Mesendoderm (in vitro differentiated cells): Measurements from ENCODE around the gene ADGRL1.
A peak's percentile ranks its signal among the peaks of the same experiment; 100 is the strongest.

Experiments used
- DNase-seq: peaks from one replicate; pipeline ENCODE4 v3.0.0; 2013
- H2AK5ac ChIP-seq: 2 replicates; pipeline ENCODE4 v1.6.1; 2013; ENCODE audit warnings: low read length, inconsistent platforms
- H2BK120ac ChIP-seq: 2 replicates; pipeline ENCODE4 v1.6.1; 2013; ENCODE audit warnings: low read depth, mild to moderate bottlenecking, low read length, moderate library complexity, mixed read lengths
- H2BK15ac ChIP-seq: replicated peaks from 2 replicates; pipeline ENCODE4 v1.6.1; 2013; ENCODE audit warnings: low read depth, mild to moderate bottlenecking, moderate library complexity
- H2BK5ac ChIP-seq: 2 replicates; pipeline ENCODE4 v1.6.1; 2013; ENCODE audit warnings: low read length, inconsistent platforms
- H3K18ac ChIP-seq: 2 replicates; pipeline ENCODE4 v1.6.1; 2013; ENCODE audit warnings: mild to moderate bottlenecking, low read length, mixed read lengths
- H3K23ac ChIP-seq: one replicate; pipeline ENCODE4 v1.6.1; 2013; ENCODE audit warnings: low read length
- H3K27ac ChIP-seq: 2 replicates; pipeline ENCODE4 v1.5.1; 2013; ENCODE audit warnings: low read depth, mild to moderate bottlenecking, inconsistent platforms, low read length, moderate library complexity
- H3K27me3 ChIP-seq: 2 replicates; pipeline ENCODE4 v1.6.1; 2013; ENCODE audit warnings: low read length, control low read depth, mild to moderate bottlenecking, inconsistent platforms; ENCODE audit not compliant: insufficient read depth, poor library complexity
- H3K36me3 ChIP-seq: 2 replicates; pipeline ENCODE4 v1.6.1; 2013; ENCODE audit warnings: low read length, inconsistent platforms; ENCODE audit not compliant: control insufficient read depth, insufficient read depth
- H3K4ac ChIP-seq: one replicate; pipeline ENCODE4 v1.6.1; 2013; ENCODE audit warnings: low read depth, mild to moderate bottlenecking, low read length, moderate library complexity
- H3K4me1 ChIP-seq: 2 replicates; pipeline ENCODE4 v1.6.1; 2013; ENCODE audit warnings: low read depth, low read length, inconsistent platforms; ENCODE audit not compliant: control insufficient read depth
- H3K4me2 ChIP-seq: 2 replicates; pipeline ENCODE4 v1.6.1; 2013; ENCODE audit warnings: low read length
- H3K4me3 ChIP-seq: 2 replicates; pipeline ENCODE4 v1.5.1; 2013; ENCODE audit warnings: mild to moderate bottlenecking, low read length
- H3K56ac ChIP-seq: one replicate; pipeline ENCODE4 v1.6.1; 2013; ENCODE audit warnings: low read length
- H3K79me1 ChIP-seq: 2 replicates; pipeline ENCODE4 v1.6.1; 2013; ENCODE audit warnings: low read length, inconsistent platforms
- H3K79me2 ChIP-seq: 2 replicates; pipeline ENCODE4 v1.6.1; 2013; ENCODE audit warnings: mild to moderate bottlenecking, low read length; ENCODE audit not compliant: control insufficient read depth, insufficient read depth
- H3K9ac ChIP-seq: 2 replicates; pipeline ENCODE4 v1.6.1; 2013; ENCODE audit warnings: low read length, inconsistent platforms
- H4K5ac ChIP-seq: one replicate; pipeline ENCODE4 v1.6.1; 2013; ENCODE audit warnings: low read length
- H4K8ac ChIP-seq: one replicate; pipeline ENCODE4 v1.6.1; 2013; ENCODE audit warnings: low read depth, mild to moderate bottlenecking, control low read depth, low read length, moderate library complexity
- WGBS: extraction: QIAGEN DNeasy Blood & Tissue Kit; methylation state at CpG from one replicate; pipeline ENCODE4 v1.1.7; 2013; ENCODE audit warnings: low lambda C conversion rate, missing lambda C conversion rate; ENCODE audit not compliant: insufficient coverage; ENCODE audit errors: extremely low coverage; 5-methylcytosine and 5-hydroxymethylcytosine counted together

ADGRL1 gene

DNA sequence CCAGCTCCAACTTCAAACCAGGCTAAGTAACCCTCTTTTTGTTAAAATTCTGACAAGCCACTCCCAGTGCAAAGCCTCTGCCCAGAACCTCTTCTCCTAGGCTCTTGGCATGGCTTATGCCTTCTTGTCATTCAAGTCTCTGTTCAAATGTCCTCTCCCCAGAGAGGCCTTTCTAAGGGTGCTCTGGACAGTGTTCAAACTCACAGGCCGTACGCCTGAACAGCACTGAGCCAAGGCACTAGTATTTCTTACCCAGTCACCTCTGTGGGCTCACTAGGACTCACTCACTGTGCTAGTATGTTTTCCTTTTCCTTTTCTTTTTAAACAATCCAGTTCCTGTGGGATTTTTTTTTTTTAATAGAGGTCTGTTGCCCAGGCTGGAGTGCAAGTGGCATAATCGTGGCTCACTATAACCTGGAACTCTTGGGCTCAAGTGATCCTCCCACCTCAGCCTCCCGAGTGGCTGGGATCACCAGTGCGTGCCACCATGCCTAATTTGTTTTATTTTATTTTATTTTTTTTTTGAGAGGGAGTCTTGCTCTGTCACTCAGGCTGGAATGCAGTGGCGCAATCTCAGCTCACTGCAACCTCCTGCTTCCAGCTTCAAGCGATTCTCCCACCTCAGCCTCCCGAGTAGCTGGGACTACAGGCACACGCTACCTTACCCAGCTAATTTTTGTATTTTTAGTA is 67.2 kb downstream of the ADGRL1 start:
- Histone ChIP-seq H4K8ac (no peak overlapping the region), H4K5ac (no peak overlapping the region), H3K27me3 (no peaks in the 10 kb centered on the region), H3K23ac (no peak overlapping the region), H3K79me2 (peaks cover 9% of the 10 kb centered on the region), H2BK120ac (no peak overlapping the region), H3K4me3 (no peak overlapping the region), H2BK5ac (no peak overlapping the region), H3K4me1 (peaks cover 3% of the 10 kb centered on the region), H2BK15ac (no peak overlapping the region), H3K9ac (no peak overlapping the region), H3K27ac (no peak overlapping the region), H3K36me3 (no peaks in the 10 kb centered on the region), H3K79me1 (peaks cover 9% of the 10 kb centered on the region), H3K18ac (no peak overlapping the region), H3K56ac (peak overlapping the region; percentile 17), H3K4ac (no peak overlapping the region), H3K4me2 (no peak overlapping the region), H2AK5ac (no peak overlapping the region)
- no peak for DNase-seq
- no CpG with 5 or more reads among the region's 9 CpGs for WGBS

DNA sequence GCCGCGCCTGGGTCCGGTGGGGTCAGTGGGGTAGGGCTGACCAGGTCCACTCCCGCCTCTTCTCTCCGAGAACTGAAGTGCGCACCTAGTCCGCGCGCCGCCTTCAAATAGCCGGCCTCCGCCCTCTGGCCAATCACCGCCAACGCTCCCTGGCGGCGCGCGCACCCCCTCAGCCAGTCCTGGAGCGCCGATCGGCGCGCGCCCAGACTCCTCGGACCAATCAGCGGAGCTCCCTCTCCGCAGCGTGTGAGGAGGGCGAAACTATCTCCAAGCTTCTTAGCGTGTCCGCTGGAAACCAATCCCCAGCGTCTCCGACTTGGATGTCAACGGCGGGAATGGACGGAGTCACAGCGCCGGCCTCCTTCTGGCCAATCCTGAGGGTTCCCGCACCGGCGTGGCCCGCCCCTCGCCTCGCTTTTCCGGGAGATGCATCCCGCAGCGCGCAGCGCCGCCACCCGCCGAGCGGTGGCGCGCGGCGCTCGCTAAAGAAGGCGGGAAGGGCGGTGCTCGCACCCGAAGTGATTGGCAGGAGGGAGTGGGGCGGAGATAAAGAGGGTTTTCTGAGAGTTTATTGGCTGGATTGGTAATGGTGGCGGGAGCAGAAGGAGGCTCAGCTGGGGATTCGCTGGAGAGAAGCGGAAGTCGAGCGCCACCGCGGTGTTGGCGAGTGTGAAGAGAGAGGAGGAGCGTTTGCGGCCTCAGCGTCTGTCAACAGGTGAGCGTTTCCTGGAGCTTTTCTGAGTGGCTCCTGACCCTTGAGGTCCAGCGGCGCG is 69.3 kb downstream of the ADGRL1 start, which contains the start of gene ASF1B:
Gene ASF1B (minus strand): TSS at position 81 of the 773 bp plus-strand sequence. CDS start 133 bp downstream, outside the sequence.
- peak within 1 kb of the TSS; percentile 35 for H2BK120ac ChIP-seq
- peak within 1 kb of the TSS; percentile 89 for H3K18ac ChIP-seq
- H3K27me3 ChIP-seq = no peaks in the 10 kb centered on the region
- no CpG with 5 or more reads among the region's 78 CpGs for WGBS
- peak within 1 kb of the TSS; percentile 87 for H3K4ac ChIP-seq
- peaks cover 3% of the 10 kb centered on the region for H3K4me1 ChIP-seq
- H3K36me3 ChIP-seq = no peaks in the 10 kb centered on the region
- no peak within 1 kb of the TSS for H2AK5ac ChIP-seq
- H4K8ac ChIP-seq = no peak within 1 kb of the TSS
- H3K79me1 ChIP-seq = peaks cover 9% of the 10 kb centered on the region
- peak within 1 kb of the TSS; percentile 93 for H2BK5ac ChIP-seq
- H3K27ac ChIP-seq = peak within 1 kb of the TSS; percentile 93
- no peak within 1 kb of the TSS for H3K23ac ChIP-seq
- H3K4me2 ChIP-seq = peak within 1 kb of the TSS; percentile 89
- H3K4me3 ChIP-seq = peak within 1 kb of the TSS; percentile 85
- no peak within 1 kb of the TSS for H2BK15ac ChIP-seq
- H3K9ac ChIP-seq = peak within 1 kb of the TSS; percentile 99
- no peak within 1 kb of the TSS for H4K5ac ChIP-seq
- H3K56ac ChIP-seq = peak within 1 kb of the TSS; percentile 100
- peak; percentile 100 for DNase-seq
- peaks cover 9% of the 10 kb centered on the region for H3K79me2 ChIP-seq

DNA sequence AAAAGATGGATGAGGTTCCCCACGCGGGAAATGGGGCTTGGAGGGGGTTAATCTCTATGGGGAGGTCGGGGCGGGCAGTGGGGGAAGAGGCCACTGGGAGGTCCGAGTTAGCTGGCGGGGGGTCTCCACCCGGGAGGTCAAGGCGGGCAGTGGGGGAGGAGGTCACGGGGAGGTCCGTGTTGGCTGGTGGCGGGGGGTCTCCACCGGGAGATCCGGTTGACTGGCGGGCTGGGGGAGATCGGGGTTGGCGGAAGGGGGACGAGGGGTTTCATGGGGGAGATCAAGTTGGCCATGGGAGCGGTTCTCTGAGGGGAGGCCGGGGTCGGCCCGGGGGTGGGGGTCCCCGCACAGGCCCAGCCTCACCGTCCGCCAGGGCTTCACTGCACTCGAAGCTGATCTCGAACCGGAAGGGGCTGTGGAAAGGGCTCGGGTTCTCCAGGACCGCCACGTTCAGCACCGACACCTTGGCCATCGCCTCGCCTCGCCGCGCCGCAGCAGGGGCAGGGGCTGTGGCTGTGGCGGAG is 69.9 kb downstream of the ADGRL1 start:
- DNase-seq = no peak
- Histone ChIP-seq H3K4me3 (peak overlapping the region; percentile 85), H4K8ac (no peak overlapping the region), H2AK5ac (no peak overlapping the region), H3K27ac (peak overlapping the region; percentile 28), H3K9ac (peak overlapping the region; percentile 99), H2BK5ac (peak overlapping the region; percentile 93), H3K4ac (peak overlapping the region; percentile 87), H2BK15ac (no peak overlapping the region), H3K4me2 (peak overlapping the region; percentile 89), H3K79me2 (peaks cover 9% of the 10 kb centered on the region), H3K56ac (peak overlapping the region; percentile 100), H3K4me1 (peaks cover 3% of the 10 kb centered on the region), H3K36me3 (no peaks in the 10 kb centered on the region), H3K23ac (no peak overlapping the region), H3K18ac (peak overlapping the region; percentile 1), H4K5ac (no peak overlapping the region), H3K79me1 (peaks cover 9% of the 10 kb centered on the region), H2BK120ac (no peak overlapping the region), H3K27me3 (no peaks in the 10 kb centered on the region)
- no CpG with 5 or more reads among the region's 38 CpGs for WGBS

DNA sequence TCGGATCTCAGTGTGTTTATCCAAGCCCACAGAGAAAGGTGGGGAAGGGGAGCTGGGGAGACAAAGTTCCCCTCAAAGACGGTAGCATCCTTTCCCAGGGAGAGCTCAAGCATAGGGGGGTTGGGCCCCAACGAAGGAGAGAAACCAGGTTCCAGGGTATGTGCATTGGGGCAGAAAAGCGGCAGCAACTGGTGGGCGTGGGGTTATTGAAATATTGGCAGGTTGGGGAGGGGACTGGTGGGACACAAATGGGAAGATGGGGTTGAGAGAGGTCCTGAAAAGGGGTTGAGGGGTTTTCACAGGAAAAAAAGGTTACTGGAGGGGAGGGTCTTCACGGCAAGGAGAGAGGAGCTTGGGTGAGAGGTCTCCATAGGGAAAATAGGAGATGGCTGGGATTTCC is 70.6 kb downstream of the ADGRL1 start:
- no peak overlapping the region for H4K5ac ChIP-seq
- no peak for DNase-seq
- peak overlapping the region; percentile 89 for H3K4me2 ChIP-seq

DNA sequence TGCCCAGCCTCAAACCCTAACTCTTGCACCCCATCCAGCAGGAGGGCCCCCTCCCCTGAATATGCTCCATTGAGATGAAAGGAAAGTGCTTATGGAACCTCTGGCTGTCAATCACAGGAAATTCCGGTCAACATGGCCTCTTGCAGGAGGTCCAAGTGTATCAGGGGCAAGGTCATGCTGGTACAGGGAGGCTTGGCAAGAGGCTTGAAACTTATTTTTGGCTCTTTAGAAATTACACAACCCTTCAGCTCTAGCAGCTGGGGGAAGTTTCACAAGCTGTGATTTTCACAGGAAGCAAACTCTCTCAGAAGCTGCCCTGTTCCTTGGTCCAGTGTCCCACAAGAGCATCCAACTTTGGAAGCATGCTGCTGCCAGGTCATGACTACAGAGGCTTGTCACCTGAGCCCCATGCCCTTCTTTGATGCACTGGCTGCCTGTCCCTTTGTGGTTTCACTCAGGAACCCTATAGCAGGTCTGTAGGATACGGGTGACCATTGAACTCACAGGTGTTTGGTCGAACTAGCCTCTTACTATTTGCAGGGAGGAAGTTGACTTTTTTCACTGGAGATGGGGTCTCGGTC is 78.0 kb downstream of the ADGRL1 start:
- Histone ChIP-seq H2BK5ac (no peak overlapping the region), H3K4ac (no peak overlapping the region), H3K79me2 (no peaks in the 10 kb centered on the region), H3K56ac (no peak overlapping the region), H2BK120ac (no peak overlapping the region), H2BK15ac (no peak overlapping the region), H3K27me3 (no peaks in the 10 kb centered on the region), H3K4me3 (no peak overlapping the region), H3K9ac (no peak overlapping the region), H3K79me1 (no peaks in the 10 kb centered on the region), H3K4me2 (no peak overlapping the region), H3K23ac (no peak overlapping the region), H4K5ac (no peak overlapping the region), H4K8ac (no peak overlapping the region), H3K36me3 (peaks cover 6% of the 10 kb centered on the region), H3K4me1 (no peaks in the 10 kb centered on the region), H3K18ac (no peak overlapping the region), H2AK5ac (no peak overlapping the region), H3K27ac (no peak overlapping the region)
- DNase-seq = no peak
- WGBS = no CpG with 5 or more reads among the region's 4 CpGs

More for the DNA sequence above, 70.6 kb downstream of the ADGRL1 start:
- no peak overlapping the region for H4K8ac ChIP-seq
- H3K9ac ChIP-seq = peak overlapping the region; percentile 99
- no peak overlapping the region for H2BK15ac ChIP-seq
- no peak overlapping the region for H3K18ac ChIP-seq
- H3K4me3 ChIP-seq = peak overlapping the region; percentile 85
- peak overlapping the region; percentile 100 for H3K56ac ChIP-seq
- peaks cover 9% of the 10 kb centered on the region for H3K79me2 ChIP-seq
- no peak overlapping the region for H2AK5ac ChIP-seq
- H3K4ac ChIP-seq = peak overlapping the region; percentile 87
- H3K27ac ChIP-seq = no peak overlapping the region
- H3K27me3 ChIP-seq = no peaks in the 10 kb centered on the region
- peaks cover 9% of the 10 kb centered on the region for H3K79me1 ChIP-seq
- no peaks in the 10 kb centered on the region for H3K36me3 ChIP-seq
- H3K23ac ChIP-seq = no peak overlapping the region
- H3K4me1 ChIP-seq = peaks cover 3% of the 10 kb centered on the region
- no peak overlapping the region for H2BK5ac ChIP-seq
- no peak overlapping the region for H2BK120ac ChIP-seq
- no CpG with 5 or more reads among the region's 6 CpGs for WGBS
